Activated CD4-positive, alpha-beta T cell treated with anti-CD3 and anti-CD28 coated beads for 1 hour (primary cell): ENCODE results near the gene CACNA2D4.

ENCODE experiments used
- DNase-seq: peaks from one replicate; pipeline ENCODE4 v3.0.0-alpha.2; 2020

Gene CACNA2D4

DNA sequence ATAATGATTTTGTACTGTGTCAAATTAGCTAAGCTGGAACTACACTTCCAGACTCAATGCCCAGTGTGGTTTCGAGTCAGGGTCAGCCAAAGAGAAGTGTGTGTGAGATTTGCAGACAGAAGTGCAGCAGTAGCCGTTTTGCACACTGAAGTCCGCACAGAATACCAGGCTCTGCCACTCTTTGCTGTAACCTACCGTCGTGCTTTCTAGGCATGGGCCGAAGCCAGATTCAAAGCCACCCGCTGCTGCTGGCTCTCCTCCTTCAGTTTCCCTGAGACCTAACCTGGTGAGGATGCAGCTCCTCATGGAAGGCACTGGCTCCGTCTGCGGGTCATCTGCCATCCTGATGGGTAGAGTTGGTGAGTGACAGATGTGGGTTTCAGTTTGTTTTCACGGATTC is 49.3 kb downstream of the CACNA2D4 start:
- DNase-seq, result no peak

DNA sequence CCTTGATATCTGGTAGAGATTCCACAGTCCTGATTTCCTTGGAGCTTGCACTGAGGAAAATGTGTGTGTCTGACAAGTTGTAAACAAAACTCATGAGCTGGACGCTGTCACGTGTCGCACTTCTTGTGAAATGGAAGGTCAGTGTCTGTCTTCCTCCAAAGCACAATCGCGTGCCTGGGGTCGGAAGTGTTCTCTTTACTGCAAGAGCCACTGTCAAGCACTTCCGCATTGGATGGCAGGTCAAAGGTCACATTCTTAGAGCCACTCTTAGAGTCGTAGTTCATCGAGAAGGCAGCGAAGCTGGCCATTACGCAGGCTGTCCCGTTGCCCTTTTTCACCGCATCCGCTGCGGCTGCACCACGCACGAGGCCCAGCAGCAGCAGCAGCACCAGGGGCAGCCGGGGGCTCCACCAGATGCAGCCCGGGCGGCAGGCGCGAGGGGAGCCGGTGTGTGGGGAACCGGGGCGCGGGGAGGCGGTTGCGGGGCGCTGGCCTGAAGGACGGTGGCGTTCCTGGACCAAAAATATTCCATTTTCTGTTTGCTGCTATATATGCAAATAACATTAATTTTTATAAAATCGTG is 53.1 kb downstream of the CACNA2D4 start:
- DNase-seq, result no peak

DNA sequence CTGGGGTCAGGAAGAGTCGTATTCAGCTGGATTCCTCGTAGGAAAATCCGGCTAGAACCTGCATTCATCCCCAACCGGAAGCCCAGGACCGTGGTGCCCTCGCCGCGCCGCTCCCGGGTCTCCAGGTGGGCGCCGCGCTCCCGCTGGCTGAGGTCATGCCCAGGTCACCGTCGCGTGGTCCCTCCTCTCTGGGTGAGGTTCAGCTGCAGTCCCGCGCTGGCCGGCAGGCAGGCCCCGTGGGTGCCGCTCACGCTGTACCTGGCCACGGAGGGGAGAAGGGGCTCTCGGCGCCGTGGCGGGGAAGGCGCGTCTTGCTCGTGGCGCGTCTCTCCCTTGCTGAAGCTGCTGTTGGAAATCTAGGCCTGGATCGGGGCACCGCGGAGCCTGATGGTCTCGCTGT is 53.6 kb downstream of the CACNA2D4 start:
- DNase-seq, result no peak

DNA sequence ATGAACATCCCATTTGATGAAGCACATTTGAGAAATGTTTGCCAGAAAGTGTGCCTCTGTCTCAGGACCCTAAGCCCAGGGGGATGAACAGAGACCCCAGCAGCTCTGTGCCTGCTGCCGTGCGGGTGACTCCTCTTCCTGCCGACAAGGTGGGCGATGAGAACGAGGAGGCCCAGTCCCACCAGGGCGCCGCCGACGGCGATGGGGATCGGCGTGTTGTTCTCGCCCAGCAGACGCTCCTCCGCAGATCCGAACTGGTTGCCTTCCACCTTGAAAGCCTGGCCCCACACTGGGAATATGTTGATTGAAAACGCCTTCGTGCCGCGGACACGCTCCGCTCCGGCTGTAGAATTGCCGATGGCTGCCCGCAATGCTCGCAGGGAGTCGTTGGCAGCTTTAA is 54.0 kb downstream of the CACNA2D4 start:
- no peak for DNase-seq

DNA sequence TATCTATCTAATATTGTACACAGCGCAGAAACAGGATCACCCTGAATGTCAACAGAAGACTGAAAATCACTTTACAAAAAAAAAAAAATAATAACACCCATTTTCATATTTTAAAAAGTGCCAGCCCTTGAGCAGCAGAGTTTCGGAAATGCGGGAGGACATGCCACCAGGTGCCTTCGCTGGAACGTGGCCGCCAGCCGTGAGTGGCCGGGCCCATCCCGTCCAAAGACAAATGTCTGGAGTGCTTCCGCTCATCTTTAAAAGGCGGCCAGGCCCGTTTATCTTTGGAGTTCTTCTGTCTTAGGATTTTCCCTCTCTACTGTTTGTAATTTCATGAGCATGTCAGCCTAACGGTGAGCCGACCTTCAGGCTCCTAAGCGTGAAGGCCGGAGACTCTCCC is 54.6 kb downstream of the CACNA2D4 start:
- no peak for DNase-seq

DNA sequence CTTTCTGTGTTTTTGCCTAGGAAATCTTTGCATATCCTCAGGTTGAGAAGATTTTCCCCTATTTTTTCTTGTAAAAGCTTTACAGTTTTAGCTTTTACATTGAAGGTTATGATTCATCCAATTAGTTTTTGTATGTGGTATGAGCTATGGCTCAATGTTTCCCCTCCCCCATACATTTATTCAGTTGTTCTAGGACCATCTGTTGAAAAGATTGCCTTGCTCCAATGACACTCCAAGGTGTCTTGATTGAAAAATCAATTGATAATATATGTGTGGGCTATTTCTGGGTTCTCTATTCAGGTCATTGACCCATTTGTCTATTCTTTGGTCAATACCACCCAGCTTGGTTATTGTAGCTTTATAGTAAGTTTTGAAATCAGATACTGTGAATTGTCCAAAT is 55.5 kb downstream of the CACNA2D4 start:
- no peak for DNase-seq

DNA sequence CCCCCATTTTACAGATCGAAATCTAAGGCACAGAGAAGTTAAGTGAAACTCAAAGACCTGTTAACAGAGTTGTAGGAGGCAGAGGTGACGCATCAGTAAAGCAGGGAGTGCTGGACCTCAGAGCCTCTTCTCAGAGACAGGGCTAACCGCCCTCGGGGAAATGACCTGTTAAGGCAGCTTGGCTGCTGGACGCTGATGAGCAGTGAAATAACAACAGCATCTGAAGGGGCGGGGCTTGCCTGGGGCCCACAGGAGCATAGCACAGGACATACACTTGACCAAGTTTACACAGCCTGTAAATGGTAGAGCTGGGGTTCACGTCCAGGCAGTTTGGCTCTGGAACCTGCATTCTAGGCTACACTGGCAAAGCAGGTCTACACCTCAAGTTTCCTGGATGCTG is 58.8 kb downstream of the CACNA2D4 start:
- DNase-seq, result no peak

DNA sequence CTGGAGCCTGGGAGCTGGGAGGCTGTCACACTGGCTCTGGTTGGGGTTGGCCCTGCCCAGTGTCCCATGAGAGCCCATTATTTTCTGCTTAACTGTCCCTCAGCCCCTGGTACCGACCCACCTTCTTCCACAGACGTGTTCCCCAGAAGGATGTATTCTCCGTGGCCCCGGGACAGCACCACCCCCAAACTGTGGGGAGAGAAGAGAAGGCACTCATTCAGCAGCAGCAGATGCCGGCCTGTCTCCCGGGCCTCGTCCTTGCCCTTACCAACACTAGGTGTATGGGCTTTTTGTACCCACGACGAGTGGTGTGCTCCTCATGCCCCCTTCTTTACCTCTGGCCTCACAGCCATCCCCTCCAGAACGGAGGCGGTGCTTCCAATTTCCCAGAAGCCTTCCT is 60.0 kb downstream of the CACNA2D4 start:
- no peak for DNase-seq

DNA sequence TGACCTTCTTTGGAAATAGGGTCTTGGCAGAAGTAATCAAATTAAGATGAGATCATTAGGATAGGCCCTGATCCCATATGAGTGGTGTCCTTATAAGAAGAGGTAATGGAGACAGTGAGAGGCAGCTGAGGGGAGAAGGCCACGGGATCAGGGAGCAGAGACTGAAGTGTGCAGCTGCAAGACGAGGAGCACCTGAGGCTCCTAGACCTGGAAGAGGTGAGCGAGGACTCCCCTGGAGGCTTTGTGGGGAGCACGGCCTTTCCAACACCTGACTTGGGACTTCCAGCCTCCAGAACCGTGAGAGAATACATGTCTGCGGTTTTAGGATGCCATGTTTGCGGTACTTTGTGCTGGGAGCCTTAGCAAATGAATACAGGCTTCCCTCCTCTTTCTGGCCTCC is 60.6 kb downstream of the CACNA2D4 start:
- DNase-seq, result no peak

DNA sequence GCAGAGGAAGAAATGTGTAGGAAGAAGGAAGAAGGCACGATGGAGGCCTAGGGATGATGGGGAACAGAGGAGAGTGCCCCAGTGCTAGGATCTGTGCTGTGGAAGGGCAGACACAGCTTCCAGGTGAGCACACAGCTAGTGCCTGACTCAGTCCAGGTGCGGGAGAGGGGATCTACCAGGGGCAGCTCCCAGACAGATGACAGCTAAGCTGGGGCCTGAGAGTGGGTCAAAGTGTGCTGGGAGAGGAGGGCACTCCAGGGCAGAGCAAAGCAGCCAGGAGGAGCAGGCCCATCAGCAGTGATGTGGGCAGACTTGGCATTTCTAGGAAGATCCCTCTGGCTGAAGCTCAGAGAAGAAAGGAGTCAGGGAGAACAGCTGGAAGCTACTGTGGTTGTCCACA is 61.4 kb downstream of the CACNA2D4 start:
- no peak for DNase-seq

DNA sequence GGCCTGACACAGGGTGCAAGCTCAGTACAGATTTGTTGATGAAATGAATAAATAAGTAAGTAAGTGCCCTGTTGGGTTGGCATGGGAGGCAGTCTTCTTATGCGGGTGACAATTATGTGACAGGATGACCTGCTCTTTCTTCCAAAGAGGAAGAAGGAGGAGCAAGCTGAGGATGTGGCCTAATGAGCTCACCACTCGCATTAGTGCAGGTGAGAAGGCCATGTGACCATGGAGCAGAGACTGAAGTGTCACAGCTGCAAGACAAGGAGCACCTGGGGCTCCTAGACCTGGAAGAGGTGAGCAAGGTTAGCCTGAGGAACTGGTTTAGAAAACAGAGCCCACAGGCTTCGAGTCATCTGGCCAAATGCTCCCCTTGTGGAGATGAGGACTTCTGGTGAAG is 63.2 kb downstream of the CACNA2D4 start:
- DNase-seq, result no peak

DNA sequence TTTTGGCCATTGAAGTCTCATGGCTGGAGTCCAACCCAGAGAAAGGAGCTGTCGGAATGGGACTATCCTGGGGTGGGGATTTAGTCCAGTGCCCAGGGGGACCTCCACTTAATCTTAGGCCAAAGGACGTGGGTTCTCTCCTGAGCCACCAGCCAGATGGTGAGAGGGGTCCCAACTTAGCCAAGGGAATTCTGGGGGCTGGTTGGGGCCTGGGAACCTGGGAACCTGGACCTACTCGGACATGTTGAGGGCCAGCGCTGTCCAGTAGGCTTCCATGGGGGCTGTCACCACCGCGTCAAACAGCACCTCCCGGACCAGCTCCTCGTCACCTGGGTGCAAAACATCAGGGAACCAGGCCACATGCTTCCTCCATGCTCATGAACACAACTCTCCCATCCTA is 64.7 kb downstream of the CACNA2D4 start:
- no peak for DNase-seq

DNA sequence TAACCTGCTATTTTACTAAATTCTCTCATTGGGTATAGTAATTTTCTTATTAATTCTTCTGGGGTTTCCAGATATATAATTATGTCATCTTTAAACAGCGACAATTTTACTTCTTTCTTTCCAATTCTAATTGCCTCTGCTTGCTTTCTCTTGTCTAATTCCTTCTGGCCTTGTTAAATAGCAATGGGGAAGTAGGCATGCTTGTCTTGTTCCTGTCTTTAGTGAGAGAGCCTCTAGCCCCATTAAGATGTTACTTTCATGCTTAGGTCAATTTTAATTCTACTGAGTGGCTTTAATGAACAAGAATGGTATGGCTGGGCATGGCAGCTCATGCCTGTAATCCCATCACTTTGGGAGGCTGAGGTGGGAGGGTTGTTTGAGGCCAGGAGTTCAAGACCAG is 66.4 kb downstream of the CACNA2D4 start:
- no peak for DNase-seq

DNA sequence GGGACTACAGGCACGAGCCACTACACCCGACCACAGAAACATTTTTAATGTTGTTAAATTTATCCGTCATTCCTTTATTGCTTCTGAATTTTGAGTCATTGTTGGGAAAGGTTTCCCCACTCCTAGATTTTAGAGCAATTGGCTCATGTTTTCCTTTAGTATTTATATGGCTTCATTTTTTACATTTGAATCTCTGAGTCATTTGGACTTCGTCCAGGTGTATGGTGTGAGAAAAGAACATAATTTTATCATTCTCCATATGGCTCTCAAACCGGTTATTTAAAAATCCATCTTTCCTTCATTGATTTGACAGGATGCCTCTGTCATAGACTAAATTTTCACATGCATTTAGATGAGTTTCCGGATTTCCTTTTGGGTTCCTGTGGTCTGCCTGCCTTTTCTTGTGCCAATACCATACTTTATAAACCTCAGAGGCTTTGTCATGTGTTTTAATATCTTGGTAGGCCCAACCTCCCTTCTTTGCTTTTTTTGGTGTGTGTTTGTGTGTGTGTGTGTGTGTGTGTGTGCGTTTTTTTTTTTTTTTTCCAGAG is 67.2 kb downstream of the CACNA2D4 start:
- no peak for DNase-seq

DNA sequence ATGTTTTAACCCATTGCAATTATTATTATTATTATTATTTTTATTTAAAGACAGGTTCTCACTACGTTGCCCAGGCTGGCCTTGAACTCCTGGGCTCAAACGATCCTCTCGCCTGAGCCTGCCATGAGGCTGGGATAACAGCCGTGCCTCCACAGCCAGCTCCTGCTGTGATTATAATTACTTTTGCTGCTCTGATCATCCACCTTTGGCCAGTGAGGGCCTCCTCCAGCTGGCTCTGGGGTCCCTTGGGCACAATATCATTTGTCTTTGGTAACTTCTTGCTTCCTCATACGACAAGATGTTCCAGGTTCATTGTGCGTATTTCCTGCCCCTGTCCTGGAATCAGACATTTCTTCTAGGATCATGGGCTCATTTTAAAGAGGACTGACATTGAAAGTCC is 69.7 kb downstream of the CACNA2D4 start:
- no peak for DNase-seq

DNA sequence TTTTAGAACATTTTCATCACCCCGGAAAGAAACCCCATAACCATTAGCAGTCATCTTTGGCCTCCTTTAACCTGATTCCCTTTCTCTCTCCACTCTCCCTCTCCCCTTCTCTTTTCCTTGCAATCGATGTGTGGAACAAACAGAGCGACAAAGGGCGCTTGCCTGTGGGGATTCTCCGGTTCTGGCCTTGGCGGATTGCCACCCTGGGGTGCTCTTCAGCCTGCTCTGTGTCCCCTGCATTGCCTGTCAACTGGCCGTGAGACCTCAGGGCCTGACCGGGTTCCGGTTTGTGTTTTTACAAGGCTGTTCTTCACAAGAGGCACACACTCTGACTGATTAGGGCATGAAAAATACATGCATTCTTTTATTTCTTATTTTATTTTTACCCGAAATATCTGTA is 70.3 kb downstream of the CACNA2D4 start:
- DNase-seq, result no peak

DNA sequence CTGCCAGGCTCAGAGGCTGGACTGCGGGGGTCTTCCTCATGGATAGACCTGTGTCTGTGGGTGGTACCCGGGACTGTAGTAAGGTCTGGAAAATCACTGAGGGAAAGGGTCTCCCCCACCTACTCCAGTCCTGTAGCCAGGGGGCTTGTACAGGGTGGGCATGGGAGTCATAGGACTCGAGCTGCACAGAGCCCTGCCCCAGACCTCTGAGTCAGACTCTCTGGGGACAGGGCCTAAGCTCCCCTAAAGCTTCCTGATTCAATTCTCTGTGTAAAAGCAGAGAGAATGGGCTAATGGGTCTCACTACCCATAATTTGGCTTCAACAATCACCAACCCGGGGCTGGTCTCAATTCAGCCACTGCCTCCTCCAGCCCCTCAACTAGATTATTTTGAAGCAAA is 71.0 kb downstream of the CACNA2D4 start:
- DNase-seq, result no peak

DNA sequence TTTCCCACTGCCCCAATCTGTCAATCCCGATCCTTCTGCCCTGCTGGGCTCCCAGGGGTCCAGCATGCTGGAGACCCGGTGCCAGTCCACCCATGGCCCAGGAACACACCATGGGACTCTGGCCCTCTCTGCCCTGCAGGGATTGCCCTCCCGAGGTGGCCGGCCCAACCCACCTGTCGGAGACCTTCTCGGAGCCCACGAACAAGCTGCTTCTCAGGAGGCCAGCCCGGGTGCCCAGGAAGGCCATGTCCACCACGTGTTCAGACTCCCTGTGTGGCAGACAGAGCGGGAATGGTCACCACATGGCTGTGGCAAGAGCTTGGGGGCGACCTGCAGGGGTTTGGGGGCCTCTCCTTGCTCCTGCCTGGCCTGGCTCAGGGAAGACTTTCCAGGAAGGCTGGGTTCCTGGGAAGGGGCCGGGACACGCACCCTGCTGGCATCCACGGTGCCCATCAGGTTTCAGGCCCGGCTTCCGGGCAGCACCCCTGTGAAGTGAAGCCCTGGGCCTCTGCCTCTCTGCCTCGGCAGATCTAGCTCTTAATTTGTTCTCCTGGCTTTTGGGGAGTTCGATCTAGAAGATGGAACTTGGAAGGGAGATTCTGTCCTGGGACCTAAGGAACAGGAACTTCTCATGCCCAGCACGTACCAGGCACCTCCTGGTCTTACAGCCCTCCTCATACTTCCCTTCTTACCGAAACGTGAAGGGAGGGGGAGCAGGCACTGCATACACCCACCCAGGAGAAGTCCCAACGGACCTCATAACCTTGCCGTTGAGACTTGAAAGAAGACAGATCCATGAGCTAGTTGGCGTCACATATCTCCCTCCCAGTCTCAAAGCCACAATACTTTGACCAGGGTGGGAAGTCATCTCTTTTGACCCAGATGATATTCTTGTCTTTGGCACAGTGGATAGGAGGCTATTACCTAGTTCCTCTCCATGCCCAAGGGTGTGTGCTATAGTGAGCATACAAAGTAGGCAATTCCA is 71.7 kb downstream of the CACNA2D4 start:
- DNase-seq, result no peak

DNA sequence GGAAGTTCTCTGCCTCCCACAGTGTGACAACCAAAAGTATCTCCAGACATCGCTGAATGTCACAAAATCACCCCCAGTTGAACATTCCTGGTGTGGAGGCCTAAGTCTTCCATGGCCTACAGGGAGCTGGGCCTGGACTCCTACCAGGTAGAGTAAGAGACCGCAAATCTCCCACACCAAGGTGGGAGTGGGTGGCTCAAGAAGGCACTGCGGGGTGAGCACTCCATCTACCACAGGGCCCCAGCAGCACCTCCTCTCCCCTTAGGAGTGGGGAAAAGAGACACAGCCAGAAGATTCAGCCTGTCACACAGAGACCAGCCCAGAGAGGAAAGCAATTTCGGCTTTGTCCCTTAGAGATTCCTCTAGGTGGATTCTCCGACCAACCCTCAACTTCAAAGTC is 72.6 kb downstream of the CACNA2D4 start:
- DNase-seq, result no peak

DNA sequence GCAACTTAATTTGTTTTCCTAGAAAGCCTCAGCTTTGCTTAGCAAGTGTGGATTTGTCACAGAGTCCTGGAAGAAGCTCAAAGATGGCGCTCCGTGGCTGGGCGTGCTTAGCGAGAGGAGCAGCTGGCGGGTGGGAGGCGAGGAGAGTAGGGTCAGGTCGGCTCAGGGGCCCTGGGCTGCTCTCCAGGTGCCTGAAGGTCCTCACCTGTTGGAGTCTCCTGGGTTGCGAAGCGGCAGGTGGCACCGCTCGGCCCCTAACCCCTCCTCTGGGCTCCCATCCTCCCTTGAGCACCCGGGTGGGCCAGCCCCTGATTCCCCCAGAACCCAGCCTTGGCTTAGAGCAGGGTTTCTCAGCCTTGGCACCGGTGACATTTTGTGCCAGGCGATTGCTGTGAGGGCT is 73.0 kb downstream of the CACNA2D4 start:
- DNase-seq, result no peak

DNA sequence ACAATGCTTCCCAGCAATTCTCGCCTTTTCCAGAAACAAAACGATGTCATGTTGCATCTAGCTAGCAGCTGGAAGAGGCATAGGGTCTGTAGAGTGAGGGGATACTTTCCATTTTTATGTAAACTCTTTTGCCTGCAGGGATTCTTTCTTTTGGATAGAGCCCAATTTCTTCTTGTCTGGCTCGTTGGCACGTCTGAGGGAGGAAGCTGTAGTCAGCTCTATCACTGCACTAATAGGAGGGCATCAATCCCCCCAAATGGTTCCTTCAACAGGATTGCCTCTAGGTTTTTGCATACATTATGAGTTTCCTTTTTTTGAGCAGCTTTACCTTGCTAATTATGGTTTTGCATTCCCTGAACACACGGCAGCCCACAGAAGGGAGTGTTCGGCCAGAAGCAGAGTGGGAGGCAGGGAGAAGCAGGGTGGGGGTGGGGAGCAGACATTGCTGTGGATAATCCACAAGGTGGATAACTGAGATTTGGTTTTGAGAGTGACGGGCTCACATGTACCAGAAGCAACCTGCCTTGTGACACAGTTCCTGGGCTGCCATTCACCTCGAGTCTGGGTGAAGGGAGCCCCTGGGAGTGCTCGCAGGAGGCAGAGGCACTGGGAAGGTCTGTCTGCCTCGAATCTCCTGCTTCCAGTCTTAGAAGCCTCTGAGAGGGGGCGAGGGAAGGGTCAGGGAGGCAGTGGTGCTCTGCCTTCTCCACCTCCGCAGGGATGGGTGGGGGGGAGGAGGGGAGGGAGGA is 73.6 kb downstream of the CACNA2D4 start:
- DNase-seq, result no peak

DNA sequence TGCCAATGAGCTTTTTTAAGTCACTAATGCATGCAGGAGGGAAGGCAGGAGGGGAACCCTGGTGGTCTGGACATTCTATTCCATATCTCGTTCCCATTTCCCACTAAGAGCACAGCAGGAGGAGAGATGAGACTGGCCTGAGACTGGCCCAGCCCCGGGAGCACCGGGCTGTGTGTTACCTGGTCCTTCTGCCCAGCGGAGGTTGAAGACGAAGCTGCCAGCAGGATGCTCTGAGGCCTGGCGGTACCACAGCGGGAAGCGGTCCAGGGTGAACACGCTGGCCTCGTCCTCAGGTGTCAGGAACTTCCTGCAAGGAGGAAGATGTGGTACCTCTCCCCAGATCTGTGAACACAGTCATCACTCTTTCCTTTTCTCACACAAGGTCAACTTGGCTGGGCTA is 74.2 kb downstream of the CACNA2D4 start:
- DNase-seq, result no peak

DNA sequence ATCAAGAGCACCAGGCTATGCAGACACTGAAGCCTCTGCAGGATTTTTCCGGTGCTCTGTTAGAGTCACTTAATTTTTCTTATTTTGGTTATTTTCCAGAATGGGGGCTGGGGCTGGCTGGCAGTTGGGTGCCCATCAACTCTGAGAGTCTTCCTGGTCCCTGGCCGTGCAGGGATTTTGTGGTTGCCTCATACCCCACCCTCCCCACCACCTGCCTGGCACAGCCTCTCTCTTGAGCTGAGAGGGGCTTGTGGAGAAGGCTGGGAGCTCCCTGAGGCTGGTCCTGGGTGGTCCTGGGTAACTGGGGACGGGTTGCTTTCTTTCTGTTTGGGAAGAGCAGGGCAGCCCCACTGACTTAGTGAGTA is 74.8 kb downstream of the CACNA2D4 start:
- no peak for DNase-seq
